Activated naive CD8-positive, alpha-beta T cell treated with anti-CD3 and anti-CD28 coated beads, Interleukin-2, amount 50 U/mL, for 24 hours (primary cell): Measurements from ENCODE around the gene ATG4A.

Source experiments
- ATAC-seq: fragments of 150-1000 bp; cut with Tn5 transposase; one replicate; pipeline ENCODE4 v1.10.0; 2021
- DNase-seq: peaks from one replicate; pipeline ENCODE4 v3.0.0; 2021
- H3K27ac Mint-ChIP-seq: one replicate; pipeline ENCODE4 v1.8.0; 2021; ENCODE audit warnings: mild to moderate bottlenecking, mixed read lengths
- H3K27me3 Mint-ChIP-seq: one replicate; pipeline ENCODE4 v1.8.0; 2021; ENCODE audit warnings: mixed read lengths
- H3K36me3 Mint-ChIP-seq: one replicate; pipeline ENCODE4 v1.8.0; 2021; ENCODE audit warnings: low read depth, mixed read lengths
- H3K4me1 Mint-ChIP-seq: one replicate; pipeline ENCODE4 v1.8.0; 2021; ENCODE audit warnings: mixed read lengths
- H3K4me3 Mint-ChIP-seq: one replicate; pipeline ENCODE4 v1.8.0; 2021; ENCODE audit warnings: mild to moderate bottlenecking, moderate library complexity, mixed read lengths
- H3K9me3 Mint-ChIP-seq: one replicate; pipeline ENCODE4 v1.8.0; 2021; ENCODE audit warnings: mixed read lengths

The ATG4A gene

GRCh38 chrX:108169768-108170167 is 78.2 kb downstream of the ATG4A start:
- Mint-ChIP-seq H3K4me1 (no peaks in the 10 kb centered on the region), H3K4me3 (no peak overlapping the region), H3K27ac (no peak overlapping the region), H3K9me3 (no peaks in the 10 kb centered on the region), H3K27me3 (no peaks in the 10 kb centered on the region), H3K36me3 (no peaks in the 10 kb centered on the region)
- ATAC-seq (no peak), DNase-seq (no peak)

GRCh38 chrX:108171671-108172070 is 80.1 kb downstream of the ATG4A start:
- H3K9me3 Mint-ChIP-seq = no peaks in the 10 kb centered on the region
- no peak for ATAC-seq
- no peak overlapping the region for H3K27ac Mint-ChIP-seq
- no peaks in the 10 kb centered on the region for H3K27me3 Mint-ChIP-seq
- no peaks in the 10 kb centered on the region for H3K36me3 Mint-ChIP-seq
- DNase-seq = no peak
- H3K4me1 Mint-ChIP-seq = no peaks in the 10 kb centered on the region
- H3K4me3 Mint-ChIP-seq = no peak overlapping the region

GRCh38 chrX:108173874-108174273 is 82.3 kb downstream of the ATG4A start:
- Mint-ChIP-seq H3K4me1 (no peaks in the 10 kb centered on the region), H3K36me3 (no peaks in the 10 kb centered on the region), H3K4me3 (no peak overlapping the region), H3K9me3 (no peaks in the 10 kb centered on the region), H3K27ac (no peak overlapping the region), H3K27me3 (no peaks in the 10 kb centered on the region)
- no peak for DNase-seq
- no peak for ATAC-seq

GRCh38 chrX:108177351-108178142 is 86.0 kb downstream of the ATG4A start:
- H3K36me3 Mint-ChIP-seq = no peaks in the 10 kb centered on the region
- no peak overlapping the region for H3K4me3 Mint-ChIP-seq
- no peaks in the 10 kb centered on the region for H3K27me3 Mint-ChIP-seq
- H3K4me1 Mint-ChIP-seq = no peaks in the 10 kb centered on the region
- ATAC-seq = no peak
- H3K27ac Mint-ChIP-seq = no peak overlapping the region
- no peak for DNase-seq
- H3K9me3 Mint-ChIP-seq = no peaks in the 10 kb centered on the region

GRCh38 chrX:108178143-108178498 is 86.5 kb downstream of the ATG4A start:
- DNase-seq (no peak), ATAC-seq (no peak)
- no peaks in the 10 kb centered on the region for H3K27me3 Mint-ChIP-seq
- H3K27ac Mint-ChIP-seq = no peak overlapping the region
- no peaks in the 10 kb centered on the region for H3K4me1 Mint-ChIP-seq
- H3K4me3 Mint-ChIP-seq = no peak overlapping the region
- no peaks in the 10 kb centered on the region for H3K9me3 Mint-ChIP-seq
- H3K36me3 Mint-ChIP-seq = no peaks in the 10 kb centered on the region

- H3K27me3 Mint-ChIP-seq = peaks cover 2% of the 10 kb centered on the region
- DNase-seq (no peak), ATAC-seq (no peak)
- H3K36me3 Mint-ChIP-seq = no peaks in the 10 kb centered on the region
- H3K9me3 Mint-ChIP-seq = no peaks in the 10 kb centered on the region
- no peak overlapping the region for H3K27ac Mint-ChIP-seq
- no peak overlapping the region for H3K4me3 Mint-ChIP-seq
- no peaks in the 10 kb centered on the region for H3K4me1 Mint-ChIP-seq
Observed at GRCh38 chrX:108186811-108187210, 95.2 kb downstream of the ATG4A start.

- H3K36me3 Mint-ChIP-seq = no peaks in the 10 kb centered on the region
- no peak overlapping the region for H3K27ac Mint-ChIP-seq
- H3K9me3 Mint-ChIP-seq = no peaks in the 10 kb centered on the region
- ATAC-seq (no peak), DNase-seq (no peak)
- no peak overlapping the region for H3K4me3 Mint-ChIP-seq
- no peaks in the 10 kb centered on the region for H3K4me1 Mint-ChIP-seq
- peaks cover 4% of the 10 kb centered on the region for H3K27me3 Mint-ChIP-seq
Observed at GRCh38 chrX:108198420-108198819, 106.8 kb downstream of the ATG4A start.

- no peaks in the 10 kb centered on the region for H3K4me1 Mint-ChIP-seq
- no peaks in the 10 kb centered on the region for H3K36me3 Mint-ChIP-seq
- no peaks in the 10 kb centered on the region for H3K9me3 Mint-ChIP-seq
- DNase-seq (no peak), ATAC-seq (no peak)
- peaks cover 4% of the 10 kb centered on the region for H3K27me3 Mint-ChIP-seq
- H3K27ac Mint-ChIP-seq = no peak overlapping the region
- no peak overlapping the region for H3K4me3 Mint-ChIP-seq
Observed at GRCh38 chrX:108199041-108199440, 107.5 kb downstream of the ATG4A start.

GRCh38 chrX:108199691-108200090 is 108.1 kb downstream of the ATG4A start:
- Mint-ChIP-seq H3K27me3 (peaks cover 4% of the 10 kb centered on the region), H3K4me1 (no peaks in the 10 kb centered on the region), H3K27ac (no peak overlapping the region), H3K4me3 (no peak overlapping the region), H3K36me3 (no peaks in the 10 kb centered on the region), H3K9me3 (no peaks in the 10 kb centered on the region)
- DNase-seq = peak; percentile 5
- ATAC-seq = no peak

- ATAC-seq (no peak), DNase-seq (no peak)
- peaks cover 4% of the 10 kb centered on the region for H3K27me3 Mint-ChIP-seq
- no peaks in the 10 kb centered on the region for H3K9me3 Mint-ChIP-seq
- H3K4me1 Mint-ChIP-seq = no peaks in the 10 kb centered on the region
- H3K36me3 Mint-ChIP-seq = no peaks in the 10 kb centered on the region
- no peak overlapping the region for H3K4me3 Mint-ChIP-seq
- H3K27ac Mint-ChIP-seq = no peak overlapping the region
Observed at GRCh38 chrX:108203540-108203939, 112.0 kb downstream of the ATG4A start.
